Testis (tissue), 5 donors: Measurements from ENCODE around the gene FBXO9. TPM values are rescaled to one million over a fixed set of nuclear protein-coding genes. Genes with fewer than 3 reads are reported as not detected.

Experiments
- DNase-seq: peaks from one replicate; pipeline ENCODE4 v3.0.0-alpha.2; 2019
- H3K27ac ChIP-seq, 2 donors: fragments of 200-600 bp; sonication (generic); one replicate each; pipeline ENCODE4 v1.5.1; 2019
- H3K27me3 ChIP-seq: fragments of 200-600 bp; sonication (generic); one replicate; pipeline ENCODE4 v1.5.1; 2019
- H3K36me3 ChIP-seq: fragments of 200-600 bp; sonication (generic); one replicate; pipeline ENCODE4 v1.5.1; 2017; ENCODE audit warnings: low read depth; ENCODE audit errors: missing control alignments
- H3K4me1 ChIP-seq: fragments of 200-600 bp; sonication (generic); one replicate; pipeline ENCODE4 v1.5.1; 2019
- H3K4me3 ChIP-seq, 2 donors: fragments of 200-600 bp; sonication (generic); one replicate each; pipeline ENCODE4 v1.5.1; 2017 to 2019
- H3K9me3 ChIP-seq: fragments of 200-600 bp; sonication (generic); one replicate; pipeline ENCODE4 v1.5.1; 2017
- POLR2A ChIP-seq: fragments of 450-650 bp; IDR thresholded peaks from one replicate; pipeline ENCODE4 v1.6.1; 2017; ENCODE audit warnings: antibody characterized with exemption, mild to moderate bottlenecking, moderate library complexity
- WGBS, 2 donors: methylation state at CpG; one replicate each; pipeline ENCODE4 v1.1.5; 2018; 5-methylcytosine and 5-hydroxymethylcytosine counted together
- intact Hi-C: fragments of 100-400 bp; cut with DNase I; formaldehyde crosslinking; loops from one replicate; pipeline ENCODE4 v1.15.1; 2023; ENCODE audit warnings: low total_unique reads
- long read RNA-seq, 2 donors: transcript quantifications; one replicate each; lab custom pipeline, GENCODE V29; 2026
- polyA plus RNA-seq: library from polyadenylated mRNA; stranded (reverse); fragments of 350-450 nt; fragmentation: Illumina TruSeq; extraction: RNeasy Lipid Tissue Mini Kit (QIAGEN cat#74804); gene quantifications from one replicate; pipeline ENCODE4 v1.2.3, GENCODE V29; 2014; ENCODE audit warnings: low read depth, low replicate concordance; ENCODE audit not compliant: insufficient read depth
- total RNA-seq, 2 donors: library from RNA; depleted of rRNA; stranded (reverse); fragments of >200 nt; gene quantifications; one replicate each; pipeline ENCODE4 v1.2.3, GENCODE V29; 2016
- TF ChIP-seq, protein P1 (sequence below), 3 experiments: fragments of 450-650 bp in 2 of 3; fragments of 200-600 bp in 1 of 3; sonication (generic) in 1 of 3; IDR thresholded peaks; one replicate each; pipeline ENCODE4 v1.5.1; 2016 to 2019; ENCODE audit warnings: antibody characterized with exemption in 3 of 3, mild to moderate bottlenecking in 2 of 3, moderate library complexity in 1 of 3

FBXO9 gene
- total RNA-seq (10 to 100 TPM; 75.1 to 81.6 TPM), polyA plus RNA-seq (76.6 TPM)
- long read RNA-seq, donor 1, partial matches to known transcripts: 19 of 29 reads
- long read RNA-seq, donor 1, other reads (novel, unspliced or antisense): 9 of 29 reads
- long read RNA-seq, donor 2, partial matches to known transcripts: 9 of 10 reads
- long read RNA-seq, donor 2, other reads (novel, unspliced or antisense): 0 of 10 reads

GRCh38 chr6:53065266-53066076 lies at the start of gene FBXO9:
TSS of gene FBXO9 (plus strand) at chr6:53065404. CDS start at chr6:53065790, 386 bp downstream.
- intact Hi-C loops: no loop called here
- WGBS, 2 donors: 0 to 1% methylated on average over 15 to 26 of the region's 78 CpGs
- no peaks in the 10 kb centered on the region for H3K36me3 ChIP-seq
- TF ChIP-seq, protein P1, sequence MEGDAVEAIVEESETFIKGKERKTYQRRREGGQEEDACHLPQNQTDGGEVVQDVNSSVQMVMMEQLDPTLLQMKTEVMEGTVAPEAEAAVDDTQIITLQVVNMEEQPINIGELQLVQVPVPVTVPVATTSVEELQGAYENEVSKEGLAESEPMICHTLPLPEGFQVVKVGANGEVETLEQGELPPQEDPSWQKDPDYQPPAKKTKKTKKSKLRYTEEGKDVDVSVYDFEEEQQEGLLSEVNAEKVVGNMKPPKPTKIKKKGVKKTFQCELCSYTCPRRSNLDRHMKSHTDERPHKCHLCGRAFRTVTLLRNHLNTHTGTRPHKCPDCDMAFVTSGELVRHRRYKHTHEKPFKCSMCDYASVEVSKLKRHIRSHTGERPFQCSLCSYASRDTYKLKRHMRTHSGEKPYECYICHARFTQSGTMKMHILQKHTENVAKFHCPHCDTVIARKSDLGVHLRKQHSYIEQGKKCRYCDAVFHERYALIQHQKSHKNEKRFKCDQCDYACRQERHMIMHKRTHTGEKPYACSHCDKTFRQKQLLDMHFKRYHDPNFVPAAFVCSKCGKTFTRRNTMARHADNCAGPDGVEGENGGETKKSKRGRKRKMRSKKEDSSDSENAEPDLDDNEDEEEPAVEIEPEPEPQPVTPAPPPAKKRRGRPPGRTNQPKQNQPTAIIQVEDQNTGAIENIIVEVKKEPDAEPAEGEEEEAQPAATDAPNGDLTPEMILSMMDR (IDR thresholded peaks at IDR 0.05): no peak
- TF ChIP-seq POLR2A: peak; percentile 20
- peak; percentile 82 for DNase-seq
- H3K4me3 ChIP-seq: peak within 1 kb of the TSS; percentile 95 to 97
- peaks cover 7% of the 10 kb centered on the region for H3K4me1 ChIP-seq
- no peaks in the 10 kb centered on the region for H3K9me3 ChIP-seq
- peak within 1 kb of the TSS; percentile 84 to 96 for H3K27ac ChIP-seq
- no peaks in the 10 kb centered on the region for H3K27me3 ChIP-seq

DNA sequence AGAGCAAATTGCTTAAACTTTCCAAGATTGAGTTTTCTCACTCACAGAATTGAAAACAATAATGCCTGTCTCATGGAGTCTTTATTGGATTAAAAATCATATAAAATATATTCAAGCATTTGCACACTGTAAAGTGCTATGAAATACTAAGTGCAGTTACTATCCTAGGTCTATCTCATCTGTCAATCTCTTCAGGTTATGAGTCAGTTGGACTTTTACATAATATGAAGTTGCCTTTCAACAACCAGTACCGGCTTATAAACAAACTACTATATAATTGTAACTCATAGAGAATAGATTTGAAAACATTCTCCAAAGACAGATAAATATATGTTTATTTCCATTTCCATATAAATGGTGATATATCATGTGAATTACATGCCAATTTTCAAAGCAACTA lies 49.7 kb upstream of the FBXO9 start:
- H3K36me3 ChIP-seq: no peaks in the 10 kb centered on the region
- no peak overlapping the region for H3K4me3 ChIP-seq
- WGBS, 2 donors: 97 to 100% methylated on average over 1 of the region's 1 CpG
- no peaks in the 10 kb centered on the region for H3K27me3 ChIP-seq
- intact Hi-C loops: no loop called here
- no peak for DNase-seq
- H3K27ac ChIP-seq: no peak overlapping the region
- no peaks in the 10 kb centered on the region for H3K4me1 ChIP-seq
- H3K9me3 ChIP-seq: no peaks in the 10 kb centered on the region
- TF ChIP-seq, protein P1 (IDR thresholded peaks at IDR 0.05): no peak
- TF ChIP-seq POLR2A: no peak

- no peaks in the 10 kb centered on the region for H3K27me3 ChIP-seq
- no peaks in the 10 kb centered on the region for H3K36me3 ChIP-seq
- no peak overlapping the region for H3K27ac ChIP-seq
- H3K4me3 ChIP-seq: no peak overlapping the region
- no peaks in the 10 kb centered on the region for H3K4me1 ChIP-seq
- WGBS, 2 donors: 91 to 93% methylated on average over 2 of the region's 2 CpGs
- H3K9me3 ChIP-seq: no peaks in the 10 kb centered on the region
- TF ChIP-seq, protein P1 (IDR thresholded peaks at IDR 0.05): no peak
- TF ChIP-seq POLR2A: no peak
- DNase-seq: no peak
- intact Hi-C loops: no loop called here
These were observed 46.8 kb upstream of the FBXO9 start for GRCh38 chr6:53018446-53018845.

DNA sequence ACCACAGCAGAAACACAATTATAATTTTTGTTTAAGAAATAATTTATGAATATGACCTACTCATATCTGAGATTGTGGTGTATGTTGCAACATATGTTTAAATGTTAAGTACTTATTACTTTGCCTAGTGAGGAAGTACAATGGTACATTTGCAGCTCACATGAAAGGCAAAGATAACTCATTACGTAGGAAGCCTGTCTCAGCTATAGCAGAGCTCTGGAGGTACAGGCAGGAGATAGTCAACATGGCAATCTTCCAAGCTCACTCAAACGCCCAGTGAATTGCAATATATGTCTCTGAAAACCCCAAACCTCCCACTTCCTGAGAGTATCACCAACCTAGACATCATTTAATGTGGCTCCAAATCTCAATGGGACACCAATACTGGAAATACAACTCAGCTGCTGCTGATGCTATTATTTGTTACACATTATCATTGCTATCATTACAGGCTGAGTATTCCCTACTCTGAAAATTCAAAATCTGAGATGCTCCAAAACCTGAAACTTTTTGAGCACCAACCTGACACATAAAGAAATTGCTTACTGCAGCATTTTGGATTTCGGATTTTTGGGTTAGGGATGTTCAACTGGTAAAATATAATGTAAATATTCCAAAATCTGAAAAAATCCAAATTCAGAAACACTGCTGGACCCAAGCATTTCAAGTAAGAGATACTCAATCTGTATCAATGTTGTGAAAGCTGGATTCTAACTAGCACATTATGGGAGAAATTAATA lies 45.0 kb upstream of the FBXO9 start:
- no peak overlapping the region for H3K4me3 ChIP-seq
- no peaks in the 10 kb centered on the region for H3K36me3 ChIP-seq
- no peak overlapping the region for H3K27ac ChIP-seq
- TF ChIP-seq, protein P1 (IDR thresholded peaks at IDR 0.05): no peak
- no peak for TF ChIP-seq POLR2A
- no peaks in the 10 kb centered on the region for H3K27me3 ChIP-seq
- intact Hi-C loops: no loop called here
- no peaks in the 10 kb centered on the region for H3K4me1 ChIP-seq
- H3K9me3 ChIP-seq: no peaks in the 10 kb centered on the region
- no peak for DNase-seq
- WGBS, 2 donors: 57 to 73% methylated on average over 3 of the region's 3 CpGs
